Upper lobe of left lung (tissue), 6 donors: ENCODE data around the gene TMEM167A. TPM values are rescaled to one million over a fixed set of nuclear protein-coding genes. Genes with fewer than 3 reads are reported as not detected.

ENCODE experiments used
- ATAC-seq, 2 donors: fragments of 200-7000 bp; cut with Tn5 transposase; one replicate each; pipeline ENCODE4 v1.9.1; 2022; ENCODE audit warnings: mild to moderate bottlenecking in 2 of 2, moderate library complexity in 2 of 2; ENCODE audit not compliant: low FRiP score in 2 of 2
- DNase-seq, 2 donors: peaks; one replicate each; pipeline ENCODE4 v3.0.0-alpha.2; 2019 to 2020
- H3K27ac ChIP-seq, 4 donors: fragments of 200-600 bp; sonication (generic); one replicate each; pipeline ENCODE4 v1.5.1; 2016 to 2019
- H3K27me3 ChIP-seq, 4 donors: fragments of 200-600 bp; sonication (generic); one replicate each; pipeline ENCODE4 v1.5.1; 2017 to 2019
- H3K36me3 ChIP-seq, 4 donors: fragments of 200-600 bp; sonication (generic); one replicate each; pipeline ENCODE4 v1.5.1; 2016 to 2019
- H3K4me1 ChIP-seq, 4 donors: fragments of 200-600 bp; sonication (generic); one replicate each; pipeline ENCODE4 v1.5.1; 2018 to 2019
- H3K4me3 ChIP-seq, 4 donors: fragments of 200-600 bp; sonication (generic); one replicate each; pipeline ENCODE4 v1.5.1; 2017 to 2019; ENCODE audit warnings: mild to moderate bottlenecking in 2 of 4, moderate library complexity in 1 of 4
- H3K9me3 ChIP-seq, 4 donors: fragments of 200-600 bp; sonication (generic); one replicate each; pipeline ENCODE4 v1.5.1; 2018 to 2019
- CTCF ChIP-seq, 6 experiments: fragments of 450-650 bp in 4 of 6; fragments of 200-600 bp in 2 of 6; sonication (generic) in 2 of 6; IDR thresholded peaks; one replicate each; pipeline ENCODE4 v1.5.1; 2016 to 2019; ENCODE audit warnings: antibody characterized with exemption in 6 of 6
- EP300 ChIP-seq, 4 donors: sonication (generic); formaldehyde crosslinking; IDR thresholded peaks; one replicate each; pipeline ENCODE4 v1.5.1; 2017; ENCODE audit warnings: antibody characterized with exemption in 4 of 4, control low read depth in 2 of 4
- POLR2A ChIP-seq, 4 donors: fragments of 450-650 bp; IDR thresholded peaks; one replicate each; pipeline ENCODE4 v1.5.1; 2016 to 2017; ENCODE audit warnings: antibody characterized with exemption in 4 of 4, mild to moderate bottlenecking in 2 of 4
- POLR2AphosphoS5 ChIP-seq, 2 donors: sonication (generic); formaldehyde crosslinking; IDR thresholded peaks; one replicate each; pipeline ENCODE4 v1.5.1; 2017; ENCODE audit warnings: antibody characterized with exemption in 2 of 2
- WGBS, 2 donors: methylation state at CpG; one replicate each; pipeline ENCODE4 v1.1.5; 2017 to 2018; 5-methylcytosine and 5-hydroxymethylcytosine counted together
- total RNA-seq, 6 donors: library from RNA; depleted of rRNA in 4 of 6; stranded (reverse); fragments of >200 nt in 4 of 6; gene quantifications; one replicate each; pipeline versions ENCODE4 v1.1.0 to v1.2.1, GENCODE V29; 2016 to 2021
- donor health status: DM: no; HTN: no; CAD: no; lungs with moderate emphysema.
- donor health status: DM: no; HTN: yes; CAD: no; lungs with severe emphysema.

The TMEM167A gene
- total RNA-seq, 6 donors from 2014 or later: 14.3 to 81.2 (median 53.1) TPM

- H3K4me3 ChIP-seq: no peak overlapping the region
- ATAC-seq (no peak), DNase-seq (no peak)
- no peaks in the 10 kb centered on the region for H3K4me1 ChIP-seq
- H3K27me3 ChIP-seq: no peaks in the 10 kb centered on the region
- WGBS, 2 donors: 83 to 88% methylated on average over 8 of the region's 8 CpGs
- H3K36me3 ChIP-seq: no peaks in the 10 kb centered on the region
- no peak overlapping the region for H3K27ac ChIP-seq
- H3K9me3 ChIP-seq: no peaks in the 10 kb centered on the region
- TF ChIP-seq EP300 (IDR thresholded peaks at IDR 0.05) (no peak), CTCF (IDR thresholded peaks at IDR 0.05) (no peak), POLR2A (IDR thresholded peaks at IDR 0.05) (no peak), POLR2AphosphoS5 (IDR thresholded peaks at IDR 0.05) (no peak)
Measured at GRCh38 chr5:83025690-83026478, 51.3 kb downstream of the TMEM167A start.

- 70 to 82% methylated on average over 4 of the region's 4 CpGs for WGBS, 2 donors
- ATAC-seq (no peak), DNase-seq (no peak)
- no peaks in the 10 kb centered on the region for H3K27me3 ChIP-seq
- no peaks in the 10 kb centered on the region for H3K4me1 ChIP-seq
- no peak overlapping the region for H3K27ac ChIP-seq
- no peaks in the 10 kb centered on the region for H3K9me3 ChIP-seq
- no peak overlapping the region for H3K4me3 ChIP-seq
- H3K36me3 ChIP-seq: no peaks in the 10 kb centered on the region
- TF ChIP-seq POLR2A (IDR thresholded peaks at IDR 0.05) (no peak), EP300 (IDR thresholded peaks at IDR 0.05) (no peak), POLR2AphosphoS5 (IDR thresholded peaks at IDR 0.05) (no peak)
Measured at GRCh38 chr5:83022334-83022733, 54.9 kb downstream of the TMEM167A start.

GRCh38 chr5:83015676-83016075 lies 61.5 kb downstream of the TMEM167A start:
- Histone ChIP-seq H3K4me3 (no peak overlapping the region), H3K27ac (no peak overlapping the region), H3K27me3 (no peaks in the 10 kb centered on the region), H3K36me3 (no peaks in the 10 kb centered on the region), H3K9me3 (no peaks in the 10 kb centered on the region), H3K4me1 (no peaks in the 10 kb centered on the region)
- no peak for ATAC-seq
- DNase-seq: no peak
- 8 to 48% methylated on average over 2 of the region's 2 CpGs for WGBS, 2 donors
- TF ChIP-seq POLR2AphosphoS5 (IDR thresholded peaks at IDR 0.05): no peak
- no peak for TF ChIP-seq CTCF (IDR thresholded peaks at IDR 0.05)
- TF ChIP-seq POLR2A (IDR thresholded peaks at IDR 0.05): no peak
- TF ChIP-seq EP300 (IDR thresholded peaks at IDR 0.05): no peak

GRCh38 chr5:83011985-83012384 lies 65.2 kb downstream of the TMEM167A start:
- TF ChIP-seq CTCF (IDR thresholded peaks at IDR 0.05) (no peak), EP300 (IDR thresholded peaks at IDR 0.05) (no peak), POLR2A (IDR thresholded peaks at IDR 0.05) (no peak)
- no peaks in the 10 kb centered on the region for H3K36me3 ChIP-seq
- H3K9me3 ChIP-seq: no peaks in the 10 kb centered on the region
- H3K4me1 ChIP-seq: no peaks in the 10 kb centered on the region
- H3K4me3 ChIP-seq: no peak overlapping the region
- no peak for DNase-seq
- no peaks in the 10 kb centered on the region for H3K27me3 ChIP-seq
- ATAC-seq: no peak
- H3K27ac ChIP-seq: no peak overlapping the region
- 91 to 94% methylated on average over 3 of the region's 3 CpGs for WGBS, 2 donors

GRCh38 chr5:83009408-83009807 lies 67.8 kb downstream of the TMEM167A start:
- 72 to 79% methylated on average over 1 of the region's 1 CpG for whole genome bisulfite sequencing, 2 donors

More at GRCh38 chr5:83009408-83009807, 67.8 kb downstream of the TMEM167A start:
- H3K4me3 ChIP-seq: no peak overlapping the region
- no peaks in the 10 kb centered on the region for H3K9me3 ChIP-seq
- no peak for ATAC-seq
- DNase-seq: no peak
- no peak overlapping the region for H3K27ac ChIP-seq
- no peaks in the 10 kb centered on the region for H3K4me1 ChIP-seq
- no peaks in the 10 kb centered on the region for H3K36me3 ChIP-seq
- no peak for TF ChIP-seq POLR2AphosphoS5 (IDR thresholded peaks at IDR 0.05)
- TF ChIP-seq CTCF (IDR thresholded peaks at IDR 0.05): no peak
- no peaks in the 10 kb centered on the region for H3K27me3 ChIP-seq
